Ovary (tissue), 3 donors: ENCODE data around the gene SOCS1.

Experiments used
- EP300 ChIP-seq: sonication (generic); formaldehyde crosslinking; IDR thresholded peaks from one replicate; pipeline ENCODE4 v1.6.1; 2017; ENCODE audit warnings: antibody characterized with exemption
- POLR2A ChIP-seq: fragments of 450-650 bp; IDR thresholded peaks from one replicate; pipeline ENCODE4 v1.6.1; 2017; ENCODE audit warnings: antibody characterized with exemption, mild to moderate bottlenecking, moderate library complexity
- TF ChIP-seq, protein P1 (sequence below), 3 donors: fragments of 450-650 bp in 2 of 3; fragments of 200-600 bp in 1 of 3; IDR thresholded peaks; one replicate each; pipeline versions ENCODE4 v1.5.1 to v1.8.0; 2016 to 2022; ENCODE audit warnings: antibody characterized with exemption in 3 of 3, mild to moderate bottlenecking in 1 of 3
- donor health status: DM: no; HTN: no; CAD: no.

DNA sequence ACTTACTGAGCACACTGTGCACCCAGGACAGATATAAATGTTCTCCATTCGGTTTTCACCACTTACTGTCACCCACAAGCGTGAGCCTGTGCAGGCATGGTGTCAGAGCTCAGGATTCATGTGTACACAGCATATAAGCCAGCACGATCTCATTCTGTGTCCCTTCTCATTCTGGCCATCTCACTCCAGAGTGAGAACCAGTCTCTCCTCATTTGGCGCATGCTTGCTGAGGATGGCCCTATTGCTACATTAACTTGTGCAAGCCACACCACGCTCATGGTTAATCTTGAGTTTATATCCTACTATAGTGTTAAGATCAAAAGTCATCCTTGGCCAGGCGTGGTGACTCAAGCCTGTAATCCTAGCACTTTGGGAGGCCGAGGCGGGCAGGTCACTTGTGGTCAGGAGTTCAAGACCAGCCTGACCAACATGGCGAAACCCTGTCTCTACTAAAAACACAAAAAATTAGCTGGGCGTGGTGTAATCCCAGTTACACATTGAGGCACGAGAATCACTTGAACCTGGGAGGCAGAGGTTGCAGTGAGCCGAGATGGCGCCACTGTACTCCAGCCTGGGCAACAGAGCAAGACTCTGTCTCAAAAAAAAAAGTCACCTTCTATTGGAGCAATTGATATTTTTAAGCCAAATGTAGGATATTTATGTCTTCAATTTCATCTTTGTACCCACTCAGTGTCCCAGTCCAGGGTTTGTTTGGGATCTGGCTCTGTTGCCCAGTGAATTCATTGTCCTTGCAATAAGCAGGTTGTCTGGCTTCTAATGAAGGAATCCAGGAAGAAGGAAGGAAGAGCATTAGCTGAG, 20.9 kb downstream of the SOCS1 start:
- TF ChIP-seq, protein P1, sequence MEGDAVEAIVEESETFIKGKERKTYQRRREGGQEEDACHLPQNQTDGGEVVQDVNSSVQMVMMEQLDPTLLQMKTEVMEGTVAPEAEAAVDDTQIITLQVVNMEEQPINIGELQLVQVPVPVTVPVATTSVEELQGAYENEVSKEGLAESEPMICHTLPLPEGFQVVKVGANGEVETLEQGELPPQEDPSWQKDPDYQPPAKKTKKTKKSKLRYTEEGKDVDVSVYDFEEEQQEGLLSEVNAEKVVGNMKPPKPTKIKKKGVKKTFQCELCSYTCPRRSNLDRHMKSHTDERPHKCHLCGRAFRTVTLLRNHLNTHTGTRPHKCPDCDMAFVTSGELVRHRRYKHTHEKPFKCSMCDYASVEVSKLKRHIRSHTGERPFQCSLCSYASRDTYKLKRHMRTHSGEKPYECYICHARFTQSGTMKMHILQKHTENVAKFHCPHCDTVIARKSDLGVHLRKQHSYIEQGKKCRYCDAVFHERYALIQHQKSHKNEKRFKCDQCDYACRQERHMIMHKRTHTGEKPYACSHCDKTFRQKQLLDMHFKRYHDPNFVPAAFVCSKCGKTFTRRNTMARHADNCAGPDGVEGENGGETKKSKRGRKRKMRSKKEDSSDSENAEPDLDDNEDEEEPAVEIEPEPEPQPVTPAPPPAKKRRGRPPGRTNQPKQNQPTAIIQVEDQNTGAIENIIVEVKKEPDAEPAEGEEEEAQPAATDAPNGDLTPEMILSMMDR (IDR thresholded peaks at IDR 0.05): no peak
- TF ChIP-seq POLR2A (no peak), EP300 (no peak)
